ENCODE results near the gene SPINT2.

- TF ChIP-seq CTCF (IDR thresholded peaks at IDR 0.05; ENCODE audit: insufficient read depth, low read depth, low read length) (no peak), EZH2 (IDR thresholded peaks at IDR 0.05; ENCODE audit: insufficient read depth, low read length) (no peak)
Measured at GRCh38 chr19:38228005-38228377, 36.4 kb upstream of the SPINT2 start.
